Measurements from ENCODE around the gene ZNF592.
"Not testable (repeated sequence)": the region's sequence is repeated elsewhere in the genome, so short reads cannot be mapped to it uniquely, and the experiment has no call there.

ZNF592 gene

GRCh38 chr15:84844964-84845363 lies 96.6 kb downstream of the ZNF592 start:
- Histone ChIP-seq H3K36me3 (ENCODE audit: control insufficient read depth, insufficient read depth, low read length) (no peaks in the 10 kb centered on the region), H3K4me3 (ENCODE audit: insufficient read depth, low read depth, low read length, poor library complexity, severe bottlenecking) (no peak overlapping the region), H3K4me1 (ENCODE audit: control insufficient read depth, insufficient read depth, low read length, poor library complexity, severe bottlenecking) (no peaks in the 10 kb centered on the region), H3K27ac (ENCODE audit: insufficient read depth, low read length, poor library complexity, severe bottlenecking) (no peak overlapping the region), H3K27me3 (replicated peaks; ENCODE audit: control insufficient read depth, insufficient read depth, low read length, poor library complexity, severe bottlenecking) (no peaks in the 10 kb centered on the region), H3K9me3 (ENCODE audit: control insufficient read depth, low read length) (no peaks in the 10 kb centered on the region)
- no peak for DNase-seq

- not testable (repeated sequence) for H3K9me3 ChIP-seq (ENCODE audit: control insufficient read depth, low read length); H3K27me3 ChIP-seq (replicated peaks; ENCODE audit: control insufficient read depth, insufficient read depth, low read length, poor library complexity, severe bottlenecking); H3K36me3 ChIP-seq (ENCODE audit: control insufficient read depth, insufficient read depth, low read length); H3K27ac ChIP-seq (ENCODE audit: insufficient read depth, low read length, poor library complexity, severe bottlenecking); H3K4me1 ChIP-seq (ENCODE audit: control insufficient read depth, insufficient read depth, low read length, poor library complexity, severe bottlenecking); H3K4me3 ChIP-seq (ENCODE audit: insufficient read depth, low read depth, low read length, poor library complexity, severe bottlenecking)
- DNase-seq = peak in 1 of 3 donors; percentile 17
These were observed 97.2 kb downstream of the ZNF592 start for GRCh38 chr15:84845631-84846030.

GRCh38 chr15:84846269-84846668 lies 97.9 kb downstream of the ZNF592 start:
- Histone ChIP-seq H3K27me3 (replicated peaks; ENCODE audit: control insufficient read depth, insufficient read depth, low read length, poor library complexity, severe bottlenecking) (no peaks in the 10 kb centered on the region), H3K27ac (ENCODE audit: insufficient read depth, low read length, poor library complexity, severe bottlenecking) (no peak overlapping the region), H3K4me1 (ENCODE audit: control insufficient read depth, insufficient read depth, low read length, poor library complexity, severe bottlenecking) (no peaks in the 10 kb centered on the region), H3K4me3 (ENCODE audit: insufficient read depth, low read depth, low read length, poor library complexity, severe bottlenecking) (no peak overlapping the region), H3K9me3 (ENCODE audit: control insufficient read depth, low read length) (no peaks in the 10 kb centered on the region), H3K36me3 (ENCODE audit: control insufficient read depth, insufficient read depth, low read length) (no peaks in the 10 kb centered on the region)
- DNase-seq = no peak

- no peaks in the 10 kb centered on the region for H3K4me1 ChIP-seq (ENCODE audit: control insufficient read depth, insufficient read depth, low read length, poor library complexity, severe bottlenecking)
- H3K9me3 ChIP-seq (ENCODE audit: control insufficient read depth, low read length) = no peaks in the 10 kb centered on the region
- H3K27ac ChIP-seq (ENCODE audit: insufficient read depth, low read length, poor library complexity, severe bottlenecking) = no peak overlapping the region
- DNase-seq = no peak
- no peaks in the 10 kb centered on the region for H3K36me3 ChIP-seq (ENCODE audit: control insufficient read depth, insufficient read depth, low read length)
- H3K27me3 ChIP-seq (replicated peaks; ENCODE audit: control insufficient read depth, insufficient read depth, low read length, poor library complexity, severe bottlenecking) = no peaks in the 10 kb centered on the region
- H3K4me3 ChIP-seq (ENCODE audit: insufficient read depth, low read depth, low read length, poor library complexity, severe bottlenecking) = no peak overlapping the region
These were observed 99.0 kb downstream of the ZNF592 start for GRCh38 chr15:84847382-84847781.

GRCh38 chr15:84852212-84852611 lies 103.8 kb downstream of the ZNF592 start:
- Histone ChIP-seq H3K9me3 (ENCODE audit: control insufficient read depth, low read length) (no peaks in the 10 kb centered on the region), H3K27me3 (replicated peaks; ENCODE audit: control insufficient read depth, insufficient read depth, low read length, poor library complexity, severe bottlenecking) (no peaks in the 10 kb centered on the region), H3K27ac (ENCODE audit: insufficient read depth, low read length, poor library complexity, severe bottlenecking) (no peak overlapping the region), H3K36me3 (ENCODE audit: control insufficient read depth, insufficient read depth, low read length) (no peaks in the 10 kb centered on the region), H3K4me3 (ENCODE audit: insufficient read depth, low read depth, low read length, poor library complexity, severe bottlenecking) (no peak overlapping the region), H3K4me1 (ENCODE audit: control insufficient read depth, insufficient read depth, low read length, poor library complexity, severe bottlenecking) (no peaks in the 10 kb centered on the region)
- no peak for DNase-seq

- Histone ChIP-seq H3K27me3 (replicated peaks; ENCODE audit: control insufficient read depth, insufficient read depth, low read length, poor library complexity, severe bottlenecking) (no peaks in the 10 kb centered on the region), H3K9me3 (ENCODE audit: control insufficient read depth, low read length) (no peaks in the 10 kb centered on the region), H3K36me3 (ENCODE audit: control insufficient read depth, insufficient read depth, low read length) (no peaks in the 10 kb centered on the region), H3K4me1 (ENCODE audit: control insufficient read depth, insufficient read depth, low read length, poor library complexity, severe bottlenecking) (no peaks in the 10 kb centered on the region), H3K4me3 (ENCODE audit: insufficient read depth, low read depth, low read length, poor library complexity, severe bottlenecking) (no peak overlapping the region), H3K27ac (ENCODE audit: insufficient read depth, low read length, poor library complexity, severe bottlenecking) (no peak overlapping the region)
- no peak for DNase-seq
These were observed 106.7 kb downstream of the ZNF592 start for GRCh38 chr15:84855136-84855535.

GRCh38 chr15:84855765-84856164 lies 107.4 kb downstream of the ZNF592 start:
- Histone ChIP-seq H3K4me3 (ENCODE audit: insufficient read depth, low read depth, low read length, poor library complexity, severe bottlenecking) (no peak overlapping the region), H3K9me3 (ENCODE audit: control insufficient read depth, low read length) (no peaks in the 10 kb centered on the region)

More at GRCh38 chr15:84855765-84856164, 107.4 kb downstream of the ZNF592 start:
- H3K27ac ChIP-seq (ENCODE audit: insufficient read depth, low read length, poor library complexity, severe bottlenecking) = no peak overlapping the region
- H3K27me3 ChIP-seq (replicated peaks; ENCODE audit: control insufficient read depth, insufficient read depth, low read length, poor library complexity, severe bottlenecking) = no peaks in the 10 kb centered on the region
- DNase-seq = no peak
- H3K4me1 ChIP-seq (ENCODE audit: control insufficient read depth, insufficient read depth, low read length, poor library complexity, severe bottlenecking) = no peaks in the 10 kb centered on the region
- H3K36me3 ChIP-seq (ENCODE audit: control insufficient read depth, insufficient read depth, low read length) = no peaks in the 10 kb centered on the region
